ENCODE results near the gene CROCC.
"Not testable (repeated sequence)": the region's sequence is repeated elsewhere in the genome, so short reads cannot be mapped to it uniquely, and the experiment has no call there.

The CROCC gene

GRCh38 chr1:16914928-16915626 lies 6.7 kb upstream of the CROCC start:
- not testable (repeated sequence) for DNase-seq (ENCODE audit: low read depth)

- no peak for DNase-seq (ENCODE audit: low read depth)
Measured at GRCh38 chr1:16915627-16915973, 6.1 kb upstream of the CROCC start.

- not testable (repeated sequence) for DNase-seq (ENCODE audit: low read depth)
Measured at GRCh38 chr1:16916036-16916880, 5.5 kb upstream of the CROCC start.

- no peak for DNase-seq (ENCODE audit: low read depth)
Measured at GRCh38 chr1:16918371-16918770, 3.4 kb upstream of the CROCC start.

GRCh38 chr1:16918936-16919665 lies 2.6 kb upstream of the CROCC start:
- DNase-seq (ENCODE audit: low read depth) = not testable (repeated sequence)

GRCh38 chr1:16920951-16921350 lies 780 bp upstream of the CROCC start:
- DNase-seq (ENCODE audit: low read depth) = no peak

GRCh38 chr1:16922466-16922865 lies 735 bp downstream of the CROCC start:
- no peak for DNase-seq (ENCODE audit: low read depth)

- no peak for DNase-seq (ENCODE audit: low read depth)
Measured at GRCh38 chr1:16922885-16923431, 1.2 kb downstream of the CROCC start.

- DNase-seq (ENCODE audit: low read depth) = no peak
Measured at GRCh38 chr1:16924216-16924918, 2.6 kb downstream of the CROCC start.

- no peak for DNase-seq (ENCODE audit: low read depth)
Measured at GRCh38 chr1:16924919-16925477, 3.3 kb downstream of the CROCC start.

GRCh38 chr1:16925635-16926490 lies 4.1 kb downstream of the CROCC start:
- DNase-seq (ENCODE audit: low read depth) = no peak

- no peak for DNase-seq (ENCODE audit: low read depth)
Measured at GRCh38 chr1:16926491-16927073, 4.9 kb downstream of the CROCC start.

- DNase-seq (ENCODE audit: low read depth) = no peak
Measured at GRCh38 chr1:16927256-16927655, 5.5 kb downstream of the CROCC start.

- no peak for DNase-seq (ENCODE audit: low read depth)
Measured at GRCh38 chr1:16927711-16928485, 6.2 kb downstream of the CROCC start.

- DNase-seq (ENCODE audit: low read depth) = not testable (repeated sequence)
Measured at GRCh38 chr1:16929146-16930041, 7.7 kb downstream of the CROCC start.

- not testable (repeated sequence) for DNase-seq (ENCODE audit: low read depth)
Measured at GRCh38 chr1:16931206-16931934, 9.6 kb downstream of the CROCC start.

GRCh38 chr1:16933945-16934344 lies 12.2 kb downstream of the CROCC start:
- DNase-seq (ENCODE audit: low read depth) = not testable (repeated sequence)

- not testable (repeated sequence) for DNase-seq (ENCODE audit: low read depth)
Measured at GRCh38 chr1:16936580-16936979, 14.8 kb downstream of the CROCC start.
